CD4-positive, alpha-beta T cell treated with Interleukin-4 for 4 hours (primary cell): ENCODE results near the gene CBR1.

Experiments
- DNase-seq: peaks from one replicate; pipeline ENCODE4 v3.0.0-alpha.2; 2020

Gene CBR1

DNA sequence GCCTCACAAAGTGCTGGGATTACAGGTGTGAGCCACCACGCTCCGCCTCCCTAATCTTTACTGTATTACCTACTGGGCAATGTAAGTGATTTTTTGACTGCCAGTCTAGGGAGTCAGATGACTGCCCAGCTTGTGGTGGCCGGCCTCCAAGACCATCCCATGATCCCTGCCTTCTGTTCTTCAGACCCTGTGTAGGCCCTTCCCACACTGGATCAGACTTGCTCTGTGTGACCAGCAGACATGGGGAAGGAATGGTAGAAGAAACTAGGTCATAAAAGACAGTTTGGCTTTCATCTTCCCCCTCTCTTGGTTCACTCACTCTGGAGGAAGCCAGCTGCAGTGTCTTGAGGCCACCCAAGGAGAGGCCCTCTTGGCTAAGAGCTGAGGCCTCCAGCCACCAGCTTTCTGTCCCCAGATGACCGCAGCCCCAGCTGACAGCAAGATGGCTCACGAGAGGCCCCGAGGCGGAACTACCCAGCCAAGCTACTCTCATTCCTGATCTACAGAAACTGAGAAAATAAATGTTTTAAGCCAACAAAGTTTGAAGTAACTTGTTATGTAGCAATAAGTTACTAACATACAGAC is 50.6 kb downstream of the CBR1 start:
- DNase-seq, result no peak
